Stimulated activated naive CD4-positive, alpha-beta T cell treated with Interleukin-2 at 50 U/mL for 16 hours (primary cell): ENCODE measurements around the gene CHRND.
"Not testable (repeated sequence)": the region's sequence is repeated elsewhere in the genome, so short reads cannot be mapped to it uniquely, and the experiment has no call there.

ENCODE experiments used
- DNase-seq: peaks from one replicate; lab custom pipeline; 2025; lab: John Stamatoyannopoulos, UW

Gene CHRND

DNA sequence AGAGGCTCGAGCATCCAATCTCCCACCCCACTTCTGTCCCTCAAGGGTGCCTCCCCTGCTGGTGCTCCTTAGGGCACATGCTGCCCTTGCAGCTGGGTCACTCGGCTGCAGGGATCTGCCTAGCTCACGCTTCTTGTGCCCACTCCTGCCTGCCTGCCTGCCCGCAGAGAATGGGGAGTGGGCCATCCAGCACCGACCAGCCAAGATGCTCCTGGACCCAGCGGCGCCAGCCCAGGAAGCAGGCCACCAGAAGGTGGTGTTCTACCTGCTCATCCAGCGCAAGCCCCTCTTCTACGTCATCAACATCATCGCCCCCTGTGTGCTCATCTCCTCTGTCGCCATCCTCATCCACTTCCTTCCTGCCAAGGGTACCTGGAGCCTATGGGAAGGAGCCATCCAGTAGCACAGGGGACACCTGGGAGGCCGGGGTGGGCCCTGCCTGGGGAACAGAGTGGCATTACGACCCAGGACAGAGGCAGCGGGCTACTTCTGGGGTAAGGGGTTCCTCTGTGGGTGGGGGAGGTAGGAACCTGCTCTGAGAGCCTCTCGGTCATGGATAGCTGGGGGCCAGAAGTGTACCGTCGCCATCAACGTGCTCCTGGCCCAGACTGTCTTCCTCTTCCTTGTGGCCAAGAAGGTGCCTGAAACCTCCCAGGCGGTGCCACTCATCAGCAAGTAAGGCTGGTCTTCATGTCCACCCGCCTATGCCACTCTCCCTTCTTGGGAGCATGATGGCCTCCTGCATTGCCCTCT is 16.9 kb downstream of the CHRND start:
- DNase-seq = no peak

DNA sequence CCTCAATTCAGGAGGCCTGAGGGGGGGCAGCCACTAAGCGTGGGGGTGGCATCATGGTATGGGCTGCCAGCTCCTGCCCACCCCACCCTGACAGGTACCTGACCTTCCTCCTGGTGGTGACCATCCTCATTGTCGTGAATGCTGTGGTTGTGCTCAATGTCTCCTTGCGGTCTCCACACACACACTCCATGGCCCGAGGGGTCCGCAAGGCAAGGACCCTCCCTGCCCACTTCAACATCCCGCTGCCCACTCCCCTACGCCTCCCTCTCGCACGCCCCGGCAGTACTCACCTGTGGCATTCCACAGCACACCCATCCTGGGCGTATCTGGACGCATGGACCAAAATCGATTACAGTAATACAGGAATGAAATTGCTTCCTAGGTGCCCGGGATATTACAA is 17.5 kb downstream of the CHRND start:
- no peak for DNase-seq

DNA sequence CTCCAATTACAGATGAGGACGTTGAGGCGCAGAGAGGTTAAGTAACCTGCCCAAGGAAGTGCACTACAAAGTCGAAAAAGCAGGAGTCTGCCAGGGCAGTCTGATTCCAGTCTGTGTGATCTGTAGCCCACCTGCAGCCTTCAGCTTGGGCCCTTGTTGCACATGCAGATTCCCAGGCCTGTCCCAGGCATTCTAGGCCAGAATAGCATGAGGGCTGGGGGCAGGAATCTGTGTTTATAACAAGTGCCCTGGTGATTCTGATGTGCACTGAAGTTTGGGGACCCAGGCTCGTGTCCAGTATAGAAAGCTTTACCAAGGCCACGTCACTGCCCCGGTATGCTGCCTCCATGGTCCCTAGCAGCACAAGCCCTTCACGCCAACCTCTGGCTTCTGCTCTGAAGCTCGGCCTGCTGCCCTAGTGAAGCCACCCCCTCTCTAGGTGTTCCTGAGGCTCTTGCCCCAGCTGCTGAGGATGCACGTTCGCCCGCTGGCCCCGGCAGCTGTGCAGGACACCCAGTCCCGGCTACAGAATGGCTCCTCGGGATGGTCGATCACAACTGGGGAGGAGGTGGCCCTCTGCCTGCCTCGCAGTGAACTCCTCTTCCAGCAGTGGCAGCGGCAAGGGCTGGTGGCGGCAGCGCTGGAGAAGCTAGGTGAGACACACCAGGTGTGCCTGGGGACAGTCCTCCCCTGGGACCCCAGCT is 18.1 kb downstream of the CHRND start:
- DNase-seq = no peak

DNA sequence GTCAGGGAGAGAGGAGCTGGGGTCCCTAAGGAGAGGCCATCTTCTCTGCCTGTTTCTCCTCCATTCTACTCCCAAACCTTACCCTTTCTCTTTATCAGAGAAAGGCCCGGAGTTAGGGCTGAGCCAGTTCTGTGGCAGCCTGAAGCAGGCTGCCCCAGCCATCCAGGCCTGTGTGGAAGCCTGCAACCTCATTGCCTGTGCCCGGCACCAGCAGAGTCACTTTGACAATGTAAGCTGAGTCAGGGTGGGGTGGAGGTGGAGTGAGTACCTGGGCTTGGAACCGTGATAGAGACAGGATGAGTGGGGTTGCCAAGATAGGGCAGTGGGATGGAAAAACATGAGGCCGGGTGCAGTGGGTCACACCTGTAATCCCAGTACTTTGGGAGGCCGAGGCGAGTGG is 18.7 kb downstream of the CHRND start:
- no peak for DNase-seq

DNA sequence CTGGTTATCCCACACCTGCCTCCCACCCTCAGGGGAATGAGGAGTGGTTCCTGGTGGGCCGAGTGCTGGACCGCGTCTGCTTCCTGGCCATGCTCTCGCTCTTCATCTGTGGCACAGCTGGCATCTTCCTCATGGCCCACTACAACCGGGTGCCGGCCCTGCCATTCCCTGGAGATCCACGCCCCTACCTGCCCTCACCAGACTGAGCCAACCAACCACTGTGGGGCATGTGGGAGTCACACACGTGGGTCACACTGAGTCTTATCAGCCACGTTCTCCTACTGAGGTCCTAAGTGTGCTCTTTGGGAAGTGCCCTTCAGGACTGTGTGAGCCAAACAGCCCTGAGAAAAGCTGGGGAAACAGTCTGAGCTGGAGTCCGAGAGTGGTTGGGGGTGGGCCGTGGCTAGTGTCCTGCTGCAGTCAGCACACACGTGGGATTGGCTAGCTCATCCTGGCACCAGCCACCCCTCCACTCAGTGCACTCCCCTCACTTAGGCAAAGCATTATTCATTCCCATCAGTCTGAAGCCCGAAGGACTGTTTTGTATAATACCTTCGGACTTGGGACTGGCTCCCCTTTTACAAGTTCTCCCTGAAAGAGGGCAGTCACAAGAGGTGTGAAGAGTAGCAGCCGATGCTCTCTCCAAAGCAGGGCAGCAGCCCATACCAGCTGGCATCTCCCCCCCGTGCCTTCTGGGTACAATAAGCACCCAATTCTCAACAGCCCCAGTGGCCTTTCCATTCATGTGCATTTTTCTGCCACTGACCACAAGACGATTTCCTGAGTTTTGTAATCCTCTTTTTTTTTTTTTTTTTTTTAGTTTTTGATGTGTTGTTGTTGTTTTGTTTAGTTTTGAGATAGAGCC is 19.8 kb downstream of the CHRND start:
- no peak for DNase-seq

DNA sequence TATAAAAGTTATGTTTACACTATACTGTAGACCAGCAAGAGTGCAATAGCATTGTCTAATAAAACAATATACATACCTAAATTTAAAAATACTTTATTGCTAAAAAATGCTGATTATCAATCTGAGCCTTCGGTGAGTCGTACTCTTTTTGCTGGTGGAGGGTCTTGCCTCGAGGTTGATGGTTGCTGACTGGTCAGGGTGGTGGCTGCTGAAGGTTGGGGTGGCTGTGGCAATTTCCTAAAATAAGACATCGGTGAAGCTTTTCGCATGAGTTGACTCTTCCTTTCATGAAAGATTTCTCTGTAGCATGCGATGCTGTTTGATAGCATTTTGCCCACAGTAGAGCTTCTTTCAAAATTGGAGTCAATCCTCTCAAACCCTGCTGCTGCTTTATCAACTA is 22.0 kb downstream of the CHRND start:
- no peak for DNase-seq

DNA sequence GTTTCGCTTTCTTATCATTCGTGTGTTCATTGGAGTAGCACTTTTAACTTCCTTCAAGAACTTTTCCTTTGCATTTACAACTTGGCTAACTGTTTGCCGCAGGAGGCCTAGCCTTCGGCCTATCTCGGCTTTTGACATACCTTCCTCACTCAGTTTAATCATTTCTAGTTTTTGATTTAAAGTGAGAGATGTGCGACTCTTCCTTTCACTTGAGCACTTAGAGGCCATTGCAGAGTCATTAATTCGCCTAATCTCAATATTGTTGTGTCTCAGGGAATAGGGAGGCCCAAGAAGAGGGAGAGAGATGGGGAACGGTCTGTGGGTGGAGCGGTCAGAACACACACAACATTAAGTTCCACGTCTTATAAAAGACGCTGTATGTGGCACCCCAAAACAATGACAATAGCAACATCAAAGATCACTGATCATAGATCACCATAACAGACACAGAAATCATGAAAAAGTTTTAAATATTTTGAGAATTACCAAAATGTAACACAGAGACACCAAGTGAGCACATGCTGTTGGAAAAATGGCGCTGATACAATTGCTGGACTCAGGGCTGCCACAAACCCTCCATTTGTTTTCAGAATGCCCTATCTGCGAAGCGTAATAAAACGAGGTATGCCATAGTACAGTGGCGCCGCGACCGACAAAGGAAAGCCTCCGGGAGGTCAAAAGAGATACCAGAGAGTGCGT is 23.8 kb downstream of the CHRND start:
- DNase-seq = no peak

DNA sequence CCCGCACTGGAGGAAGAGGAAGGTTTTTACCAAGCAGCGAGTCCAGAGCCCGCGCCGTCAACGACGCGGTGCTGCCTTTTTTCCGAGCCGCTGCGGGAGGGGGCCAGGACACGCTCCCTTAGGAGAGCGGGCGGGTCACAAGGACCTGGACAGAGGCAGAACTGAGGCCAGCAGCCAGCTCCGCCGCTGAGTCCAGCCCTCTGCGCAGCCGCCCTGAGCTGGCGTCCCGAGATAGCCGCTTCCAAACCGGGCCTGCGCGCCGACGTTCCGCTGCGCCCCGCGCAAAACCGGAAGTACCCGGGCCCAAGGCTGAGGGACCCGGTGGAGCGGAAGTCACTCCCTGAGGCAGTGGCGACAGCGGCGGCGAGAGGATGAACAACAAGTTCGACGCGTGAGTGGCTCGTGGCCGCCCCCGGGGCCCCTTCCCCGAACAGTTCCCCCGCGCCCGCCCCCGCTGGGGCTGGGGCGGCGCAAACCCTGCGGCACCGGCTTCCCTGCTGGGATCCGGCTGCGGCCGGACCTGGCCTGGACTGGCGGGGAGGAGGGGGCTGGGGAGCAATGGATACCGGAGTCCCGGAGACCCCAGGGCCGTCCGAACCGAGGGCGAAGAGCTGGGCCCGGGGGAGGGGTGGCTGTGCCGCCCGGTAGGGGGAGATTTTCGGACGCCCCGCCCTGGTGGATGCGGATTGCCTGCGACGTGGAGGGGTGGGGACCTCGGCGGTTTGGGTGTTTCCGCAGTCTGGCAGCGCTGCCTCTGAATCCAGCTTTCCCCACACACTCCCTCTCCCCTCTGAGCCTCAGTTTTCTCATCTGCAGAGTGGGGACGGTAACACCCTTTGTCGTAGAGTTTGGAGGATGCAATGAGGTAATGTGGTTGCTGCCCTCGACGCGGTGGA is 24.6 kb downstream of the CHRND start, which contains the start of the genes EIF4E2 and TIGD1:
Gene EIF4E2, plus strand, starts transcription at position 336 of the 896 bp plus-strand sequence. Its CDS starts 36 bp downstream, at position 372.
Gene TIGD1, minus strand, starts transcription at position 204 of the 896 bp plus-strand sequence. CDS start 675 bp downstream, outside the sequence.
- peak; percentile 92 for DNase-seq

DNA sequence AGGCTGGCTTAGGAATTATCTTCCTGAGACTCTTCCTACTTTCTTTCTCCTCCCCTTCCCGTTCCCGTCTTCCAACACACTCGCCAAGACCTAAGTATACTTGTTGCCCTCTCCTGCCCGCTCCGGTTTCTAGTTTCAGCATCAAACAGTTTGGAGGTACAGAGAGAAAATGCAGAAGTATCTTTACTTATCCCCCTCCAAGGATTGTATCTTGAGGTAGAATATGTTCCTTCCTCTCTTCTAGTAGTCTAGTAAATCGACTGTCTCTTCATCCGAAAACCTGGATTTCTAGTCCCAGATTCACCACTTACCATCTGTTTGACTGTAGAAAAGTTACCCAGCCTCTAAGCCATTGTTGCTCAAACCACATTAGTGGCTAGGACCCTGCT is 25.3 kb downstream of the CHRND start:
- no peak for DNase-seq

DNA sequence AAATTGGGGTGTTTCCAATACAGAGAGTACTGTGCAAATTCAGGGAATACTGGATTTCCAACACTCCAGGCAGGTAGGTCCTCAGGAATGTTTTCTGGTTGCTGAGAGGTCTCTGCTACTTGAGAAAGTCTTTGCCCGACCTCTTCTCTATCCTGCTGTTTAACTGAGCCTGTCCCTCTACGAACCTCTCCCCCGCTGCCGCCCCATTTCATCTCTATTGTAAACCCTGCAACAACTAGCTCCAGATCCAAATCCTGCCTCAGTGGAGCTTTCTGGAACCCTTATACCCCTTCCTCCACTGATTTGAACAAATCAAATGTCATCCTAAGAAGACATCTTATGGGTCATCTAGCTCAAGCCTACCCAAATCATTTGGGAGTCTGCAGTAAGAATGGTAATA is 25.8 kb downstream of the CHRND start:
- DNase-seq = no peak

DNA sequence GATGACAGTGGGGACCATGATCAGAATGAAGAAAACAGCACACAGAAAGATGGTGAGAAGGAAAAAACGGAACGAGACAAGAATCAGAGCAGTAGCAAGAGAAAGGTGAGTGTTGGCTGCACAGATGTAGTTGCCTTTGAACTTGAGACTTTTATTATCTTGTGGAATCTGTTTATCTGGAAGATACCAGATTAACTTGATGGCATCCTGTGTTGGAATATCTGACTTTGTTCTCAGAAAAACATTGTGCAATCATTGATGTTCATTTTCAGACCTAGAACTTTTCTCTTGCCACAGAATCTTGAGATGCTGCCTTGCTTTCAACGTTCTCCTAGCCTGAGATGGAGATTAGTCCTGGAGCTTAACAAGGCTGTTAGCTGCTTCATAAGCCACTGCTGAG is 30.5 kb downstream of the CHRND start:
- no peak for DNase-seq

DNA sequence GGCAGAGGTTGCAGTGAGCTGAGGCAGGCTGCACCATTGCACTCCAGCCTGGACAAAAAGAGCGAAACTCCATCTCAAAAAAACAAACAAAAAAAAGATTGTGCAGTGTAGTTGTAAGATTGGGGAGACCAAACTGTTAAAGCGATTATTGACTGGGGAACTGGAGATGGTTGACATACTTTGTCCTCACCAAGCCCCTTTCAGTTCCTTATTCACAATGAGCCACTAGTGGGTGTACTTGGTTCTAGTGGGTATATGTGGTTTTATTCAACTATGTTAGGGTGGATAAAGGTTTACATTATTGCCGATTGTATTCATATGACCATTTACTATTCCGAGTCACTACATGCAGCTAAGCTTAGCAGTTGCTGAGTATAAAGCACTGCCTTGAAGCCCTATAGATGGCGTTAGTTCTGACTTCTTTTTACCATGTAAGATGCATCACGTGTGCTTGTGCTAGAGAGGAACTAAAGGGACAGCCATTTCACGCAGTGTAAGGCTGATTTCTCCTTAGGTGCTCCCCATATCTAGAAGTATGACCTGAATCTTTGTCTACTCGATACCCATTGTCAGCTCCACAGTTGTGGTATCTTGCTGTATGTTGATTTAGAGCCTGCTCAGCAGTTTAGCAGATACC is 36.7 kb downstream of the CHRND start:
- DNase-seq = no peak

DNA sequence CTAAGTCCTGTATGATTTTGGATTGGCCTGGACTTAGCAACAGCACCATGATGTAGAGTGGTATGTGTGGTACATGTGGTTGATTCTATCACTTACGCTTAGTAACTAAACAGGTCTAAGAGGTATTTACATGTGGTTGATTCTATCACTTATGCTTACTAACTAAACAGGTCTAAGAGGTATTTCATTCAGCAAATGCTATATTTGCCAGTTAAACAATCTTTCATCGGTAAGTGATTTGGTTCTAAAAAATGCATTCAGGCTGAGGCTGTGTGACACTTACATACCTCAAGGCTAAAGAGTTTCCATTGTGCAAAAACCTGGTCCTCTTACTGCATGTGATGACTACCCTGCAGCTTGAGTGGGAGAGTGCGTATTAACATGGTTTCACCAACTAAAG is 37.6 kb downstream of the CHRND start:
- DNase-seq = no peak

DNA sequence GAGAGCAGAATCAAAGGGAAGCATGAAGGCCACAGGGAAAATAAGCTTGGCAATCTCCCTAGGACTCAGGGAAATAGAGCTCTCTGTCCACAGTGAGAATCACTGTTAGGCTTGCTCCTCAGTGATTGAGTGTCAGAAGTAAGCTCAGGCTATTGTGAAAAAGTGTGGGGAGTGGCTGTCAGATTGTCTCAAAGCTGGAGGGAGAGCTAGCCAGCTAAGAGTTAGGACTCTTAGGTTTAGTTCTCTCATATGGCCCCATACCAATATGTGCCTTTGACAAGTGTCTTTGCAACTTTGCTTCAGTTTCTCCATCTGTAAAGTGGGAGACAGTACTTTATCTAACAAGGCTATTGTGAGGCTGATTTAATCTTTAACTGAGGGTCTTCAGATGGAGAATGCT is 41.8 kb downstream of the CHRND start:
- DNase-seq = no peak

DNA sequence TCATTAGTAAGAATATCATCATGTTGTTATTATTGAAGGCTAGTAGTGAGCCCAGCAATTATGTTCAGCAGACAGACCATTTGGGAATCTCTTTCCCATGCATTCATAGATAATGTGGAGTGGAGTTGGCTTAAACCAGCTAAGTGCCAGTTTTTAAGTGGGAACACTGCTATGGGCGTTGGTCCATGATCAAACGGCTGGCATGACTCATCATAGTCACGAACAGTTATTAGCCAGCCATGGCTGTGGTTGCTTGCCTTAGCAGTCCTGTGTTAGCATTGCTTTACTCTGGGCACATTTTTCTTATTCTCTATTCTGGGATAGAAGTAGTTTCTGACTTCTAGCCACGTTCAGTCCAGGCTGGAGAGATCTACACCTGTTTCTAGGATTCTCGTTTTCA is 42.2 kb downstream of the CHRND start:
- DNase-seq = no peak

DNA sequence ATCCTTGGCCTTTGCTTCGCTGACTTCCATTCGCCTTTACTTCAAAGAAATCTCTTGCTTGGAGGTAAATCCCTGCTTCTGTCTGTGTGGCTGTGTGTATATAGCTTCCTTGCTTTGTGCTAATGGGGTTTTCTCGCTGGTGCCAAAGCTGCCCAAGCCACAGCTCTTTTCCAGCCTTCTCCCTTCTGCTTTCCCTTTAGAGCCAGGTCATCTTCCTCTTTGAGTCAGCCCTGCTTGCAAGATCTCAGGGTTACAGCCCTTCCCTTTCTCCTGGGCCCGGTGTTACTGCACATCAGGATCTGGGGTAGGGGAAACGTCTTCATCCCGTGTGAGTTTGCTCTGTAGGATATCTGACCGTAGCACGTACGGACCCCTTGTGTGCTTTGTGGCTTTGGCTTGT is 43.6 kb downstream of the CHRND start:
- DNase-seq = no peak

DNA sequence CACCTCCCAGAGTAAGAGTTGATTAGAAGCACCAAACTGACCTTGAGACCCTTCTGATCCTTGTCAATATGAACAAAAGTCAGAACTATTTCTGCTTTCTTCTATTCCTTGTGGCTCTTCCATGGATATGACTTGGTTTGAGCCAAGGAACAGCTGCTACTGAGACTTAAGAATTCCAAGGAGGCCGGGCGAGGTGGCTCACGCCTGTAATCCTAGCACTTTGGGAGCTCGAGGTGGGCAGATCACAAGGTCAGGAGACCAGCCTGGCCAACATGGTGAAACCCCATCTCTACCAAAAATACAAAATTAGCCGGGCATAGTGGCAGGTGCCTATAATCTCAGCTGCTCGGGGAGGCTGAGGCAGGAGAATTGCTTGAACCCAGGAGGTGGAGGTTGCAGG is 44.5 kb downstream of the CHRND start:
- not testable (repeated sequence) for DNase-seq

DNA sequence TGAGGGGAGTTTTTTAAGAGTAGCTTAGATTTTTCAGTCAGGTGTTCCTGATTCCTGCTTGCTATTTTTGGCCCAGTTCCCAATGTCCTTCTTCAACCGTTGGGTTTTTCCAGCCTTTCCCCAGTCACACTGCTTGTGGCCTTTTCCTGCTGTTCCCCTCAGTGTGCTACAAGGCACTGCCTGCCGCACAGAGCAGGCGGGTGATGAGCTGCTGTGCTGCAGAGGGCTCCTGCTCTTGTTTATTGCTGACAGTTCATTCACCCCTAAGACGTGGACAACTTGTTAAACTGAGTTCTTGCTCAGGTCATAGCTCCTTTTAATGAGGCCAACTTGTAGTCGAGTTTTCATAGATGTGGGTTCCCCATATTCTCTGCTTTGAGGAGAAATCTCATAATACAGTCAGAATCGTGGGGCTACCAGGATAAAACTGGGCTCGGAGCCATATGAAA is 45.1 kb downstream of the CHRND start:
- DNase-seq = no peak

DNA sequence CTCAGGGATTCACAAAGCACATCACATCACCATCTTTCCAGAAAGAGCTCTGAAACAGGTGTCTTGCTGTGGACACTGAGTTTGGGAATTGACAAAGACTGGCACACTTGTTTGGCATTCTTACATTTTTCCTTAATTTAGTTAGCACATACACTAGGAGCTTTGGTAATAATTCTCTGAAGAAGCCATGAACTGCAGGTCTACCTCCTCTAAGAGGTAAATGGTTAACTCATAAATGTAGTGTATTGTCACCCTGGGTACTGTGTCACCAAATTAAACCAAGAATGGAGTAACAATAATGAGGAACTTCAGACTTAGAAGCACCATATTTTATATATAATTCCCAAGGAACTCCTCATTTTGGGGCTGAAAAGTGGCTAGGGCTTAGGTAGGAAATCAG is 47.1 kb downstream of the CHRND start:
- no peak for DNase-seq

DNA sequence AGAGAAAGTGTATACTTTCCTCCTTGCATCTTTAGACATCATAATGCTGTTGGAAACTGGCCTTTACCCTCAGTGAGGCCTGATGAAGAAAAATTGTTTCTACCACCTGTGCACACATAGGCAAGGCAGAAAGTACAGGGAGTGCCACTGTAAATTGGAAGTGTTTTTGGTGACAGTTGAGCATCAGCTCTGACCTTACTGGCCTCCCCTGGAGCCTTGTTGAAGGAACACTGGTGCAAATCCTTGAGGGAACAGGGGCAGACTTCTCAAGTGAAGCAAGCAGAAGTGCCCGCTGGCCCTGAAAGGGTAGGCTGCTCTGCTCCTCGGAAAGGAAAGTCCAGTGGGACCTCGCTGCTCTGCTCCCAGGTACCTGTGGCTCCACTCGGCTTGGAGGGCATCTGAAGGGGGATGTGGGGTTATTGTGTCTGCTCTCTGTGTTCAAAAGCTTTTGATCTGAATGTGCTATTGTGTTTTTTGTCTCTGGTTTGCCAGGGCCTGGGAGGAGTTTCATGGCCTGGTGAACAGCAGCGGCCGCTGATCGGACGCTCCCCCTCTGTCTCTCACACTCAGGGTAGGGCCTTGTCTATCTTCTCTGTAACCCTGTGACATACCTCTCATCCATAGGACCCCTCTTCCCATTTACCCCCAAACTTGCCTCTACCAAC is 47.9 kb downstream of the CHRND start:
- no peak for DNase-seq
